ENCODE results near the gene SLN. TPM values are rescaled to one million over a fixed set of nuclear protein-coding genes. Genes with fewer than 3 reads are reported as not detected.

SLN gene
- total RNA-seq, 1 donor from 2014 or later = not detected

DNA sequence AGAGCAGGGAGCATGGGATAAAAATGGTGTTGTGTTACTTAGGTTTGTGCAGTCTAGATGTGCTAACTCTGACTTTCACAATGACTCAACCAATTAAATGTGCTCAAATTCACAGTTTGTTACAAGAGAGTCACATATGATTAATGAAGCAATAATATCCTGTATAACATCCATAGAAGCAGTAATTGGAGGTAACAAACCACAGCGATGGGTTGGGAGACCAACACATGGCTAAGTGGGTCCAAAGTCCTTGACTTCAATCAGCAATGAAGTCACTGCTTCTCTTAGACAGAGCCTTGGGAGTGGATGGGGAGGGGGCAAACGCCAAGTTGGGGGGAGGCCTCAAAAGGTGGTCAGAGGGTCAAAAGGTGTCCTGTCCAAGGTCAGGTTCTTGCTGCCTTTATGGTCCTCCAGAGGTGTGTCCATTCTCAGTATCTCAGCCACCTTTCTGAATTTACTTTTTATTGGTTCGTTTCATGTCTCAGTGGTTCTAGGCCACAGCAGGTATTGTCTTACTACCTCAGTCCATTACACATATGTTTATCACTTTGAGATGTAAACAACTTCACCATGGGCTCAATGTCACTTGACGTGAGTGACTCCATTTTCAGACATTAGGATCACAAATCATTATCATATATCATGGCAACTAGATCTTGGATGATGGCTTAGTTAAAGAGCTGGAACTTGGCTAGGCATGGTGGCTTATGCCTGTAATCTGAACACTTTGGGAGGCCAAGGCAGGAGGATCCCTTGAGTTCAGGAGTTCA, 32.4 kb downstream of the SLN start:
- Mint-ChIP-seq H3K4me3 (no peak overlapping the region), H3K4me1 (no peaks in the 10 kb centered on the region), H3K27ac (no peak overlapping the region), H3K9me3 (no peaks in the 10 kb centered on the region), H3K27me3 (peaks cover 3% of the 10 kb centered on the region), H3K36me3 (ENCODE audit: low read depth) (no peaks in the 10 kb centered on the region)
- DNase-seq = no peak
- no peak for ATAC-seq (ENCODE audit: low read depth)
- ChIA-PET CTCF (no interaction called here), POLR2A (no interaction called here)
- intact Hi-C loops (cut with micrococcal nuclease) = no loop called here
- TF ChIP-seq, protein P1, sequence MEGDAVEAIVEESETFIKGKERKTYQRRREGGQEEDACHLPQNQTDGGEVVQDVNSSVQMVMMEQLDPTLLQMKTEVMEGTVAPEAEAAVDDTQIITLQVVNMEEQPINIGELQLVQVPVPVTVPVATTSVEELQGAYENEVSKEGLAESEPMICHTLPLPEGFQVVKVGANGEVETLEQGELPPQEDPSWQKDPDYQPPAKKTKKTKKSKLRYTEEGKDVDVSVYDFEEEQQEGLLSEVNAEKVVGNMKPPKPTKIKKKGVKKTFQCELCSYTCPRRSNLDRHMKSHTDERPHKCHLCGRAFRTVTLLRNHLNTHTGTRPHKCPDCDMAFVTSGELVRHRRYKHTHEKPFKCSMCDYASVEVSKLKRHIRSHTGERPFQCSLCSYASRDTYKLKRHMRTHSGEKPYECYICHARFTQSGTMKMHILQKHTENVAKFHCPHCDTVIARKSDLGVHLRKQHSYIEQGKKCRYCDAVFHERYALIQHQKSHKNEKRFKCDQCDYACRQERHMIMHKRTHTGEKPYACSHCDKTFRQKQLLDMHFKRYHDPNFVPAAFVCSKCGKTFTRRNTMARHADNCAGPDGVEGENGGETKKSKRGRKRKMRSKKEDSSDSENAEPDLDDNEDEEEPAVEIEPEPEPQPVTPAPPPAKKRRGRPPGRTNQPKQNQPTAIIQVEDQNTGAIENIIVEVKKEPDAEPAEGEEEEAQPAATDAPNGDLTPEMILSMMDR (IDR thresholded peaks at IDR 0.05) = no peak

DNA sequence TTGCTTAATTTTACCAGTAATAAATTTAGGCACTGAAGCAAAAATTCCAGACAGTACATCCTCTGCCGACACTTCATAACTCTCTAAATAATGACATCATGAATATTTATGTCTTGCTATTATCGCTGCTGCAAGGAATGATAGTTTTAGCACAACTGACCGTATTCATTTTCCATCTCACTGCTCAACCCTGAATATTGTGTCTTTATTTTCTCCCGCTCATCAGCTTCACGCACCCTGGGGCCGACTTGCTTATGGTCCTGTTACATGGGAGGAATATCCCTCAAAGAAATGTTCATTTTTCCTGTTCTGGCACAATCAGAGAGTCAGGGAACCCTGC, 33.3 kb downstream of the SLN start:
- POLR2A ChIA-PET = no interaction called here
- H3K27me3 Mint-ChIP-seq = peaks cover 3% of the 10 kb centered on the region
- H3K9me3 Mint-ChIP-seq = no peaks in the 10 kb centered on the region
- intact Hi-C loops (cut with micrococcal nuclease) = no loop called here
- no peaks in the 10 kb centered on the region for H3K4me1 Mint-ChIP-seq
- TF ChIP-seq, protein P1 (IDR thresholded peaks at IDR 0.05) = no peak
- DNase-seq (no peak), ATAC-seq (ENCODE audit: low read depth) (no peak)
- H3K4me3 Mint-ChIP-seq = no peak overlapping the region
- CTCF ChIA-PET = no interaction called here
- no peaks in the 10 kb centered on the region for H3K36me3 Mint-ChIP-seq (ENCODE audit: low read depth)
- no peak overlapping the region for H3K27ac Mint-ChIP-seq

DNA sequence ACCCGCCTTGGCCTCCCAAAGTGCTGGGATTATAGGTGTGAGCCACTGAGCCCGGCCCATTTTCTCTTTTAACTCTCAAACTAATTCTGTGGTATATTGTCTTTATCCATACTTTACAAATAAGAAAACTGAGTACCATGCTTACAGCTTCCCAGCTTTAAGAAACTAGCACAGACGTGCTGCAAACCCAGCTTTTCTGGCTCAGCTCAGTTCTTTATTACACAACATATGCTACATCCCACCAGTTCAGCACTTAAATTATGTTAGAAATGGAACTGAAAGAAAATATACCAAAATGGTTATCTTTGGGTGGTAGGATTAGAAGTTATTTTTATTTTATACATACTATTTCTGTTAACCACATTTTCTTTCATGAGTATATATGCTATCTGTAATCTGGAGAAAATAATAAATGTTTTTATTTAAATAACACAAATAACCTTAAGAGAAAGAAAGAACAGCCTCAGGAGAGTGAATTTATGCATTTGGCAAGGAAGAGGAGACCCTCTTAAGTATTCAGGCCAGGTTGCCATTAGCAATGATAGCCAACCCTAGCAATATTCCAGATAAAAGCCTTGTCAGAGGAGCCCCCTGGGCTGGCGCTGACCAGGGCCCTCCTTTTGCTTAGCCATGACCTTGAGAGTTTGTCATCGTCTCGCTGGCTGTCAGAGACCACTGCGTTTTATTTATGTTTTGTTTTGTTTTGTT, 33.8 kb downstream of the SLN start:
- Mint-ChIP-seq H3K36me3 (ENCODE audit: low read depth) (no peaks in the 10 kb centered on the region), H3K27me3 (peaks cover 3% of the 10 kb centered on the region), H3K4me3 (no peak overlapping the region), H3K27ac (no peak overlapping the region), H3K9me3 (no peaks in the 10 kb centered on the region), H3K4me1 (no peaks in the 10 kb centered on the region)
- POLR2A ChIA-PET = no interaction called here
- ATAC-seq (ENCODE audit: low read depth) (no peak), DNase-seq (no peak)
- TF ChIP-seq, protein P1 (IDR thresholded peaks at IDR 0.05) = no peak
- intact Hi-C loops (cut with micrococcal nuclease) = no loop called here
- CTCF ChIA-PET = no interaction called here

DNA sequence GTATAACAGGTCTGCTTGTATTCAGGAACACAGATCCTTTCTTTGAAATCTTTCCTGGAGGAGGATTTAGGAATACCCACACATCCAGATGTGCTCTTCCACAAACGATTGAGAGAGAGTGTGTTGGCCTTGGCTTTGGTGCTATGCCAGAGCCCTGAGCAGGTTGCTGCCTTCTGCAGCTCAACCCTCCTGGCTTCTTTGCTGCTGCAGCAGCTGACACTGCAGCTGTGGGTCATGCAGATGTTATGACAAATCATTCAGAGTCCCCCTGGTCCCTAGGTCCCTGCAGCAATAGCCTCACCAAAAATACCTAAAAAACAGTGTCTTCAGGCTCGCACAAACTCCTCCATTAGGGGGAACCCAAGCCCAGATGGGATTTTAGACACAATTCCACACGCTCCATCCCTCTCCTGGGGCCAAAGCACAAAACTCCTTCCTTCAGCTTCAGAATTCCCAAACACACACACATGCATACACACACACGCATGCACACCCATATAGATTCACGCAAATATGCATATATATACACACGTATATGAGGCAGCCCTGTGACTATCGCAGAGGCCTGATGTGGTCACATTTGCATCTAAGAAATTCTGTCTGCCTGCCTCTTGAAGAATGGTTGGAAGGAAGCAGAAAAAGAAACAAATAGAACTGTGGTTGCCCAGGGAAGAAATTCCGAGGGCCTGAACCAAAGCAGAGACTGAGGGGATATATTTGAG, 35.4 kb downstream of the SLN start:
- H3K27ac Mint-ChIP-seq = no peak overlapping the region

More for the DNA sequence above, 35.4 kb downstream of the SLN start:
- CTCF ChIA-PET = no interaction called here
- no peak overlapping the region for H3K4me3 Mint-ChIP-seq
- ATAC-seq (ENCODE audit: low read depth) (no peak), DNase-seq (no peak)
- H3K9me3 Mint-ChIP-seq = no peaks in the 10 kb centered on the region
- no peaks in the 10 kb centered on the region for H3K27me3 Mint-ChIP-seq
- H3K36me3 Mint-ChIP-seq (ENCODE audit: low read depth) = no peaks in the 10 kb centered on the region
- POLR2A ChIA-PET = no interaction called here
- H3K4me1 Mint-ChIP-seq = no peaks in the 10 kb centered on the region
- TF ChIP-seq, protein P1 (IDR thresholded peaks at IDR 0.05) = no peak
- intact Hi-C loops (cut with micrococcal nuclease) = no loop called here

All from activated B cell treated with CpG ODN at 0.5 μM for 24 hours (primary cell).